Left ventricle myocardium inferior (tissue), 1 donor: ENCODE data around the gene EFHD2. TPM values are rescaled to one million over a fixed set of nuclear protein-coding genes. Genes with fewer than 3 reads are reported as not detected.

Experiments
- DNase-seq: peaks from one replicate; pipeline ENCODE4 v3.0.0-alpha.2; 2020
- H3K27ac ChIP-seq: fragments of 200-600 bp; replicated peaks from 2 replicates; pipeline ENCODE4 v1.8.0; 2021
- H3K27me3 ChIP-seq: fragments of 200-600 bp; 2 replicates; pipeline ENCODE4 v1.8.0; 2021; ENCODE audit warnings: low read depth
- H3K36me3 ChIP-seq: fragments of 200-600 bp; 2 replicates; pipeline ENCODE4 v1.8.0; 2021
- H3K4me1 ChIP-seq: fragments of 200-600 bp; 2 replicates; pipeline ENCODE4 v1.8.0; 2021
- H3K4me3 ChIP-seq: fragments of 200-600 bp; 2 replicates; pipeline ENCODE4 v1.8.0; 2021; ENCODE audit warnings: mild to moderate bottlenecking, moderate library complexity
- H3K9me3 ChIP-seq: fragments of 200-600 bp; replicated peaks from 2 replicates; pipeline ENCODE4 v1.8.0; 2021
- CTCF ChIP-seq: fragments of 200-600 bp; IDR thresholded peaks from 2 replicates; pipeline ENCODE4 v1.8.0; 2021; ENCODE audit warnings: antibody characterized with exemption, mild to moderate bottlenecking, borderline replicate concordance
- intact Hi-C: fragments of 100-400 bp; cut with micrococcal nuclease; formaldehyde crosslinking; loops from one replicate; pipeline ENCODE4 v1.11.0; 2022
- total RNA-seq: library from RNA; stranded (reverse); fragmentation: NEBNext Ultra II Directional; extraction: Animal tissue kit (Norgen Biotek cat#: 25700); gene quantifications from one replicate; pipeline ENCODE4 v1.2.1, GENCODE V29; 2021
- donor health status: DM: no; HTN: yes; CAD: no; lungs with severe emphysema.

EFHD2 gene
- total RNA-seq, 1 donor from 2014 or later, result 15.0 TPM

GRCh38 chr1:15380601-15381508, 28.8 kb upstream of the EFHD2 start:
- DNase-seq, result no peak
- intact Hi-C loops, result no loop called here
- peaks cover 19% of the 10 kb centered on the region for H3K27me3 ChIP-seq
- H3K9me3 ChIP-seq, result no peaks in the 10 kb centered on the region
- H3K4me3 ChIP-seq, result no peak overlapping the region
- no peak overlapping the region for H3K27ac ChIP-seq
- H3K36me3 ChIP-seq, result no peaks in the 10 kb centered on the region
- no peak for TF ChIP-seq CTCF
- peaks cover 1% of the 10 kb centered on the region for H3K4me1 ChIP-seq

GRCh38 chr1:15381805-15382204, 27.9 kb upstream of the EFHD2 start:
- H3K36me3 ChIP-seq, result no peaks in the 10 kb centered on the region
- no peak overlapping the region for H3K4me3 ChIP-seq
- no peak for TF ChIP-seq CTCF
- intact Hi-C loops, result no loop called here
- H3K27me3 ChIP-seq, result peaks cover 27% of the 10 kb centered on the region
- H3K9me3 ChIP-seq, result no peaks in the 10 kb centered on the region
- no peak for DNase-seq
- no peak overlapping the region for H3K27ac ChIP-seq
- H3K4me1 ChIP-seq, result peaks cover 5% of the 10 kb centered on the region

- no peak for TF ChIP-seq CTCF
- Histone ChIP-seq H3K4me1 (peaks cover 5% of the 10 kb centered on the region), H3K36me3 (no peaks in the 10 kb centered on the region), H3K9me3 (no peaks in the 10 kb centered on the region), H3K27ac (no peak overlapping the region), H3K27me3 (peaks cover 38% of the 10 kb centered on the region), H3K4me3 (no peak overlapping the region)
- intact Hi-C loops, result no loop called here
- no peak for DNase-seq
These were observed 26.8 kb upstream of the EFHD2 start for GRCh38 chr1:15382601-15383518.

- no peak overlapping the region for H3K27ac ChIP-seq
- no peak overlapping the region for H3K4me3 ChIP-seq
- no peaks in the 10 kb centered on the region for H3K9me3 ChIP-seq
- intact Hi-C loops, result no loop called here
- DNase-seq, result no peak
- peaks cover 46% of the 10 kb centered on the region for H3K27me3 ChIP-seq
- peaks cover 5% of the 10 kb centered on the region for H3K4me1 ChIP-seq
- H3K36me3 ChIP-seq, result no peaks in the 10 kb centered on the region
- TF ChIP-seq CTCF, result no peak
These were observed 25.9 kb upstream of the EFHD2 start for GRCh38 chr1:15383810-15384209.

GRCh38 chr1:15384301-15384901, 25.3 kb upstream of the EFHD2 start:
- Histone ChIP-seq H3K36me3 (no peaks in the 10 kb centered on the region), H3K4me3 (no peak overlapping the region), H3K4me1 (peaks cover 5% of the 10 kb centered on the region), H3K27me3 (peaks cover 51% of the 10 kb centered on the region), H3K9me3 (no peaks in the 10 kb centered on the region), H3K27ac (no peak overlapping the region)
- no peak for TF ChIP-seq CTCF
- intact Hi-C loops, result no loop called here
- no peak for DNase-seq
